Sigmoid colon (tissue), 4 donors: Measurements from ENCODE around the gene ACO2.

Experiments used
- EP300 ChIP-seq, 4 donors: sonication (generic); formaldehyde crosslinking; IDR thresholded peaks; one replicate each; pipeline ENCODE4 v1.6.1; 2017; ENCODE audit warnings: antibody characterized with exemption in 4 of 4
- POLR2AphosphoS5 ChIP-seq, 4 donors: sonication (generic); formaldehyde crosslinking; IDR thresholded peaks; one replicate each; pipeline ENCODE4 v1.6.1; 2017; ENCODE audit warnings: antibody characterized with exemption in 4 of 4
- TF ChIP-seq, protein P1 (sequence below), 4 experiments: fragments of 450-650 bp in 3 of 4; fragments of 200-600 bp in 1 of 4; IDR thresholded peaks; one replicate each; pipeline ENCODE4 v1.5.1; 2016 to 2019; ENCODE audit warnings: antibody characterized with exemption in 4 of 4, mild to moderate bottlenecking in 3 of 4, moderate library complexity in 2 of 4

DNA sequence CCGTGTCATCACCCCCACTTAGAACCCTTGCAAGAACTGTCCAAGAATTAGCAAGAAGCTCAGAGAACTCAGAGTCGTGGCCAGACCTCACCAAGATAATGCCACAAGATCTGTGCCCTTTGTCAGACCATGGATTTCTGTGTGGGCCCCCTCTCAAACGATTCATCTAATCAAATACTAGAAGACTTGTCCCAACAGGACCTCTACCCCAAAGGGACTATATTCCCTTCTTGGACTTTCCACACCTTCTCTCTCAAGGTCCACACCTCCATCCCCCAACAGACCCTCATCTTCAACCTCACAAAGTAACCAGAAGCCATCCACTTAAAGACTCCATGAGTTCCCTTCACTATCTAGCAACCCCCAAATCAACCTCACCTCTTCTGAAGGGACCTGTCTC is 72.6 kb downstream of the ACO2 start:
- TF ChIP-seq, protein P1, sequence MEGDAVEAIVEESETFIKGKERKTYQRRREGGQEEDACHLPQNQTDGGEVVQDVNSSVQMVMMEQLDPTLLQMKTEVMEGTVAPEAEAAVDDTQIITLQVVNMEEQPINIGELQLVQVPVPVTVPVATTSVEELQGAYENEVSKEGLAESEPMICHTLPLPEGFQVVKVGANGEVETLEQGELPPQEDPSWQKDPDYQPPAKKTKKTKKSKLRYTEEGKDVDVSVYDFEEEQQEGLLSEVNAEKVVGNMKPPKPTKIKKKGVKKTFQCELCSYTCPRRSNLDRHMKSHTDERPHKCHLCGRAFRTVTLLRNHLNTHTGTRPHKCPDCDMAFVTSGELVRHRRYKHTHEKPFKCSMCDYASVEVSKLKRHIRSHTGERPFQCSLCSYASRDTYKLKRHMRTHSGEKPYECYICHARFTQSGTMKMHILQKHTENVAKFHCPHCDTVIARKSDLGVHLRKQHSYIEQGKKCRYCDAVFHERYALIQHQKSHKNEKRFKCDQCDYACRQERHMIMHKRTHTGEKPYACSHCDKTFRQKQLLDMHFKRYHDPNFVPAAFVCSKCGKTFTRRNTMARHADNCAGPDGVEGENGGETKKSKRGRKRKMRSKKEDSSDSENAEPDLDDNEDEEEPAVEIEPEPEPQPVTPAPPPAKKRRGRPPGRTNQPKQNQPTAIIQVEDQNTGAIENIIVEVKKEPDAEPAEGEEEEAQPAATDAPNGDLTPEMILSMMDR (IDR thresholded peaks at IDR 0.05) = no peak
- TF ChIP-seq POLR2AphosphoS5 (IDR thresholded peaks at IDR 0.05) (no peak), EP300 (IDR thresholded peaks at IDR 0.05) (no peak)
